Heart left ventricle (tissue), 16 donors: Measurements from ENCODE around the gene FMN2. TPM values are rescaled to one million over a fixed set of nuclear protein-coding genes. Genes with fewer than 3 reads are reported as not detected.

Experiments used
- ATAC-seq, 4 donors: fragments of 200-7000 bp; cut with Tn5 transposase; one replicate each; pipeline ENCODE4 v1.9.1; 2020 to 2022; ENCODE audit warnings: moderate library complexity in 4 of 4, mild to moderate bottlenecking in 3 of 4, moderate number of reproducible peaks in 1 of 4
- DNase-seq, 5 donors: peaks; one replicate each; pipeline ENCODE4 v3.0.0-alpha.2; 2020
- H3K27ac ChIP-seq, 12 donors: fragments of 200-600 bp; sonication (generic) in 4 of 12; one replicate each; pipeline versions ENCODE4 v1.5.0 to v1.8.0; 2016 to 2022; ENCODE audit warnings: mild to moderate bottlenecking in 2 of 12
- H3K27me3 ChIP-seq, 9 donors: fragments of 200-600 bp; sonication (generic) in 2 of 9; one replicate each; pipeline versions ENCODE4 v1.5.1 to v1.8.0; 2016 to 2022; ENCODE audit warnings: mild to moderate bottlenecking in 3 of 9
- H3K36me3 ChIP-seq, 9 donors: fragments of 200-600 bp; sonication (generic) in 2 of 9; one replicate each; pipeline versions ENCODE4 v1.5.0 to v1.8.0; 2018 to 2022; ENCODE audit warnings: mild to moderate bottlenecking in 2 of 9
- H3K4me1 ChIP-seq, 12 donors: fragments of 200-600 bp; sonication (generic) in 4 of 12; one replicate each; pipeline versions ENCODE4 v1.5.0 to v1.8.0; 2016 to 2022; ENCODE audit warnings: mild to moderate bottlenecking in 3 of 12
- H3K4me3 ChIP-seq, 12 donors: fragments of 200-600 bp; sonication (generic) in 4 of 12; one replicate each; pipeline versions ENCODE4 v1.5.0 to v1.8.0; 2017 to 2022; ENCODE audit warnings: mild to moderate bottlenecking in 9 of 12, moderate library complexity in 4 of 12
- H3K9me3 ChIP-seq, 12 donors: fragments of 200-600 bp; sonication (generic) in 4 of 12; one replicate each; pipeline versions ENCODE4 v1.5.0 to v1.8.0; 2016 to 2022; ENCODE audit warnings: mild to moderate bottlenecking in 1 of 12
- CTCF ChIP-seq, 12 donors: fragments of 200-600 bp; sonication (generic) in 4 of 12; IDR thresholded peaks; one replicate each; pipeline versions ENCODE4 v1.5.0 to v1.8.0; 2018 to 2022; ENCODE audit warnings: antibody characterized with exemption in 12 of 12, mild to moderate bottlenecking in 5 of 12
- POLR2A ChIP-seq, 2 donors: fragments of 450-650 bp; IDR thresholded peaks; one replicate each; pipeline ENCODE4 v1.6.1; 2017; ENCODE audit warnings: antibody characterized with exemption in 2 of 2, mild to moderate bottlenecking in 2 of 2, moderate library complexity in 2 of 2
- WGBS, 4 donors: extraction: QIAGEN DNeasy Blood & Tissue Kit in 2 of 4; methylation state at CpG; one replicate each; pipeline versions ENCODE4 v1.1.5 to v1.1.7; 2013 to 2018; 5-methylcytosine and 5-hydroxymethylcytosine counted together
- intact Hi-C, 10 donors: fragments of 100-400 bp; cut with DNase I; formaldehyde crosslinking; loops; one replicate each; pipeline versions ENCODE4 v1.11.1 to v1.14.2; 2022
- polyA plus RNA-seq, 2 donors: library from polyadenylated mRNA; stranded (reverse); fragments of 200-250 nt; gene quantifications; one replicate each; pipeline ENCODE4 v1.2.3, GENCODE V29; 2013
- total RNA-seq, 9 donors: library from RNA; depleted of rRNA in 2 of 9; stranded (reverse); fragments of >200 nt in 2 of 9; fragmentation: NEBNext Ultra II Directional in 3 of 9; extraction: Animal tissue kit (Norgen Biotek cat#: 25700) in 3 of 9; gene quantifications; one replicate each; pipeline versions ENCODE4 v1.1.0 to v1.2.4, GENCODE V29; 2016 to 2023
- donor health status: ischemic (EF 13 %, LVEDD 7.1; RV severe dilation, severe dysfunction).
- donor health status: healthy with polysubstance abuse.
- donor health status: DM: no; HTN: yes; CAD: no.
- donor health status: DM: no; HTN: no; CAD: no.
- donor health status: ischemic (EF 25% LVEDD 6.9; RV normal size, moderate dysfunction).
- donor health status: ischemic (EF 25% LVEDD 5.7; RV mildly dilated, moderate dysfunction).
- donor health status: healthy.
- donor health status: DM: yes; HTN: yes; CAD: no.
- donor health status: ischemic (EF 35%, LVEDD 5.7; RV mildly dilated, moderate dysfunction).
- donor health status: nonischemic (EF 11% LVEDD 7.7; RV severe dilation, severe dysfunction).
- donor health status: DM: yes; HTN: yes; CAD: no.
- donor health status: PGD.
- donor health status: ischemic (EF 29% LVEDD 5.4; RV normal size, mild dysfunction).
- donor health status: nonischemic (EF 23%, LVEDD 6.1; RV moderate dilation, normal function).

Gene FMN2
- total and polyA plus RNA-seq, 11 donors: 0.11 to 1.9 (median 0.31) TPM; not detected in 8

GRCh38 chr1:240151136-240151735, 59.6 kb downstream of the FMN2 start:
- intact Hi-C loops: loop anchor here in 6 of 10 donors (5.0 kb wide), 1 partner anchor 124 kb away; no protein-coding TSS in a partner anchor
- WGBS, 4 donors: 76 to 83% (median 80%) methylated on average over 7 of the region's 7 CpGs
- ATAC-seq: no peak

GRCh38 chr1:240152611-240153297, 61.1 kb downstream of the FMN2 start:
- Histone ChIP-seq H3K9me3 (no peaks in the 10 kb centered on the region), H3K4me3 (no peak overlapping the region), H3K27ac (no peak overlapping the region), H3K4me1 (no peaks in the 10 kb centered on the region), H3K36me3 (no peaks in the 10 kb centered on the region), H3K27me3 (no peaks in the 10 kb centered on the region)
- 55 to 63% (median 60%) methylated on average over 5 of the region's 5 CpGs for WGBS, 4 donors
- TF ChIP-seq POLR2A (IDR thresholded peaks at IDR 0.05) (no peak), CTCF (IDR thresholded peaks at IDR 0.05) (no peak)
- ATAC-seq (no peak), DNase-seq (no peak)
- intact Hi-C loops: loop anchor here in 6 of 10 donors (5.0 kb wide), 1 partner anchor 125 kb away; no protein-coding TSS in a partner anchor

More at GRCh38 chr1:240151136-240151735, 59.6 kb downstream of the FMN2 start:
- Histone ChIP-seq H3K4me3 (no peak overlapping the region), H3K9me3 (no peaks in the 10 kb centered on the region), H3K27me3 (no peaks in the 10 kb centered on the region), H3K27ac (no peak overlapping the region), H3K4me1 (no peaks in the 10 kb centered on the region), H3K36me3 (no peaks in the 10 kb centered on the region)
- TF ChIP-seq CTCF (IDR thresholded peaks at IDR 0.05) (no peak), POLR2A (IDR thresholded peaks at IDR 0.05) (no peak)
- DNase-seq: no peak

GRCh38 chr1:240155605-240156004, 63.9 kb downstream of the FMN2 start:
- Histone ChIP-seq H3K4me1 (no peaks in the 10 kb centered on the region), H3K4me3 (no peak overlapping the region), H3K27ac (no peak overlapping the region), H3K36me3 (no peaks in the 10 kb centered on the region), H3K9me3 (peaks cover 0 to 7% (median 0%) of the 10 kb centered on the region in 12 donors), H3K27me3 (no peaks in the 10 kb centered on the region)
- ATAC-seq (no peak), DNase-seq (no peak)
- intact Hi-C loops: no loop called here
- 89 to 95% (median 92%) methylated on average over 2 of the region's 2 CpGs for WGBS, 4 donors
- TF ChIP-seq CTCF (IDR thresholded peaks at IDR 0.05) (no peak), POLR2A (IDR thresholded peaks at IDR 0.05) (no peak)

GRCh38 chr1:240164742-240165141, 73.1 kb downstream of the FMN2 start:
- Histone ChIP-seq H3K27ac (no peak overlapping the region), H3K4me1 (no peaks in the 10 kb centered on the region), H3K4me3 (no peak overlapping the region), H3K9me3 (peaks cover 0 to 37% (median 17%) of the 10 kb centered on the region in 12 donors), H3K36me3 (no peaks in the 10 kb centered on the region), H3K27me3 (no peaks in the 10 kb centered on the region)
- TF ChIP-seq CTCF (IDR thresholded peaks at IDR 0.05) (no peak), POLR2A (IDR thresholded peaks at IDR 0.05) (no peak)
- no peak for DNase-seq
- ATAC-seq: no peak
- intact Hi-C loops: no loop called here
